ENCODE results near the gene FOXO6. TPM values are rescaled to one million over a fixed set of nuclear protein-coding genes. Genes with fewer than 3 reads are reported as not detected.

The FOXO6 gene
- total RNA-seq, 2 donors from 2014 or later = not detected

- DNase-seq (ENCODE audit: low spot score) (no peak), ATAC-seq (peak; percentile 35 to 36)
- no peak overlapping the region for H3K27ac Mint-ChIP-seq
- peak overlapping the region; percentile 1 for H3K4me3 Mint-ChIP-seq
- peaks cover 14 to 17% of the 10 kb centered on the region in 2 donors for H3K4me1 Mint-ChIP-seq (ENCODE audit: low read depth in 2 of 2)
- peaks cover 12 to 17% of the 10 kb centered on the region in 2 donors for H3K27me3 Mint-ChIP-seq
- H3K36me3 Mint-ChIP-seq = no peaks in the 10 kb centered on the region
- no peaks in the 10 kb centered on the region for H3K9me3 Mint-ChIP-seq
These were observed 34.0 kb downstream of the FOXO6 start for GRCh38 chr1:41394959-41395956.

- Mint-ChIP-seq H3K4me3 (peak overlapping the region; percentile 1), H3K4me1 (ENCODE audit: low read depth in 2 of 2) (peaks cover 14 to 17% of the 10 kb centered on the region in 2 donors), H3K27me3 (peaks cover 12 to 19% of the 10 kb centered on the region in 2 donors), H3K9me3 (no peaks in the 10 kb centered on the region), H3K36me3 (no peaks in the 10 kb centered on the region), H3K27ac (no peak overlapping the region)
- ATAC-seq = no peak
- no peak for DNase-seq (ENCODE audit: low spot score)
These were observed 34.9 kb downstream of the FOXO6 start for GRCh38 chr1:41396084-41396483.

- Mint-ChIP-seq H3K9me3 (no peaks in the 10 kb centered on the region), H3K27me3 (peaks cover 20 to 21% of the 10 kb centered on the region in 2 donors), H3K36me3 (no peaks in the 10 kb centered on the region), H3K27ac (no peak overlapping the region), H3K4me1 (ENCODE audit: low read depth in 2 of 2) (peaks cover 14 to 17% of the 10 kb centered on the region in 2 donors), H3K4me3 (no peak overlapping the region)
- DNase-seq (ENCODE audit: low spot score) = no peak
- ATAC-seq = no peak
These were observed 35.8 kb downstream of the FOXO6 start for GRCh38 chr1:41397020-41397419.

GRCh38 chr1:41397753-41398330, 36.6 kb downstream of the FOXO6 start:
- Mint-ChIP-seq H3K27me3 (peaks cover 21 to 24% of the 10 kb centered on the region in 2 donors), H3K36me3 (no peaks in the 10 kb centered on the region), H3K4me1 (ENCODE audit: low read depth in 2 of 2) (peaks cover 14 to 17% of the 10 kb centered on the region in 2 donors), H3K9me3 (no peaks in the 10 kb centered on the region), H3K27ac (no peak overlapping the region), H3K4me3 (no peak overlapping the region)
- ATAC-seq = no peak
- no peak for DNase-seq (ENCODE audit: low spot score)

GRCh38 chr1:41399145-41399795, 38.0 kb downstream of the FOXO6 start:
- Mint-ChIP-seq H3K4me3 (no peak overlapping the region), H3K4me1 (ENCODE audit: low read depth in 2 of 2) (peaks cover 14% of the 10 kb centered on the region in 2 donors), H3K27ac (no peak overlapping the region), H3K27me3 (peaks cover 24 to 34% of the 10 kb centered on the region in 2 donors), H3K36me3 (no peaks in the 10 kb centered on the region), H3K9me3 (no peaks in the 10 kb centered on the region)
- no peak for DNase-seq (ENCODE audit: low spot score)
- ATAC-seq = no peak

- no peak overlapping the region for H3K27ac Mint-ChIP-seq
- peaks cover 24 to 34% of the 10 kb centered on the region in 2 donors for H3K27me3 Mint-ChIP-seq
- H3K36me3 Mint-ChIP-seq = no peaks in the 10 kb centered on the region
- no peaks in the 10 kb centered on the region for H3K9me3 Mint-ChIP-seq
- DNase-seq (ENCODE audit: low spot score) (no peak), ATAC-seq (no peak)
- no peak overlapping the region for H3K4me3 Mint-ChIP-seq
- peaks cover 12% of the 10 kb centered on the region in 2 donors for H3K4me1 Mint-ChIP-seq (ENCODE audit: low read depth in 2 of 2)
These were observed 39.0 kb downstream of the FOXO6 start for GRCh38 chr1:41400225-41400624.

GRCh38 chr1:41401899-41402298, 40.7 kb downstream of the FOXO6 start:
- H3K4me3 Mint-ChIP-seq = no peak overlapping the region
- H3K27ac Mint-ChIP-seq = no peak overlapping the region
- ATAC-seq (no peak), DNase-seq (ENCODE audit: low spot score) (no peak)
- H3K36me3 Mint-ChIP-seq = no peaks in the 10 kb centered on the region
- H3K4me1 Mint-ChIP-seq (ENCODE audit: low read depth in 2 of 2) = no peaks in the 10 kb centered on the region
- H3K27me3 Mint-ChIP-seq = peaks cover 11 to 22% of the 10 kb centered on the region in 2 donors
- H3K9me3 Mint-ChIP-seq = no peaks in the 10 kb centered on the region

- peaks cover 17 to 36% of the 10 kb centered on the region in 2 donors for H3K27me3 Mint-ChIP-seq
- no peak overlapping the region for H3K27ac Mint-ChIP-seq
- no peaks in the 10 kb centered on the region for H3K4me1 Mint-ChIP-seq (ENCODE audit: low read depth in 2 of 2)
- no peak overlapping the region for H3K4me3 Mint-ChIP-seq
- ATAC-seq = peak in 1 of 2 donors; percentile 35
- no peaks in the 10 kb centered on the region for H3K36me3 Mint-ChIP-seq
- no peaks in the 10 kb centered on the region for H3K9me3 Mint-ChIP-seq
- DNase-seq (ENCODE audit: low spot score) = no peak
These were observed 43.1 kb downstream of the FOXO6 start for GRCh38 chr1:41404308-41404761.

GRCh38 chr1:41407664-41408252, 46.5 kb downstream of the FOXO6 start:
- no peak overlapping the region for H3K27ac Mint-ChIP-seq
- H3K4me1 Mint-ChIP-seq (ENCODE audit: low read depth in 2 of 2) = no peaks in the 10 kb centered on the region
- no peaks in the 10 kb centered on the region for H3K9me3 Mint-ChIP-seq
- peaks cover 26 to 40% of the 10 kb centered on the region in 2 donors for H3K27me3 Mint-ChIP-seq
- no peaks in the 10 kb centered on the region for H3K36me3 Mint-ChIP-seq
- no peak overlapping the region for H3K4me3 Mint-ChIP-seq
- ATAC-seq (no peak), DNase-seq (ENCODE audit: low spot score) (no peak)

GRCh38 chr1:41408691-41409090, 47.5 kb downstream of the FOXO6 start:
- Mint-ChIP-seq H3K36me3 (no peaks in the 10 kb centered on the region), H3K27me3 (peaks cover 20 to 32% of the 10 kb centered on the region in 2 donors), H3K27ac (no peak overlapping the region), H3K9me3 (no peaks in the 10 kb centered on the region), H3K4me1 (ENCODE audit: low read depth in 2 of 2) (no peaks in the 10 kb centered on the region), H3K4me3 (no peak overlapping the region)
- DNase-seq (ENCODE audit: low spot score) (no peak), ATAC-seq (no peak)

- no peaks in the 10 kb centered on the region for H3K9me3 Mint-ChIP-seq
- no peak overlapping the region for H3K4me3 Mint-ChIP-seq
- H3K4me1 Mint-ChIP-seq (ENCODE audit: low read depth in 2 of 2) = no peaks in the 10 kb centered on the region
- no peaks in the 10 kb centered on the region for H3K36me3 Mint-ChIP-seq
- peaks cover 19 to 29% of the 10 kb centered on the region in 2 donors for H3K27me3 Mint-ChIP-seq
- H3K27ac Mint-ChIP-seq = no peak overlapping the region
- ATAC-seq (no peak), DNase-seq (ENCODE audit: low spot score) (no peak)
These were observed 48.6 kb downstream of the FOXO6 start for GRCh38 chr1:41409825-41410224.

- no peak for DNase-seq (ENCODE audit: low spot score)
- ATAC-seq = no peak
- peaks cover 19 to 29% of the 10 kb centered on the region in 2 donors for H3K27me3 Mint-ChIP-seq
- H3K27ac Mint-ChIP-seq = no peak overlapping the region
- H3K4me1 Mint-ChIP-seq (ENCODE audit: low read depth in 2 of 2) = no peaks in the 10 kb centered on the region
- no peak overlapping the region for H3K4me3 Mint-ChIP-seq
- H3K9me3 Mint-ChIP-seq = no peaks in the 10 kb centered on the region
- no peaks in the 10 kb centered on the region for H3K36me3 Mint-ChIP-seq
These were observed 49.2 kb downstream of the FOXO6 start for GRCh38 chr1:41410462-41410861.

- ATAC-seq (no peak), DNase-seq (ENCODE audit: low spot score) (no peak)
- no peak overlapping the region for H3K4me3 Mint-ChIP-seq
- H3K4me1 Mint-ChIP-seq (ENCODE audit: low read depth in 2 of 2) = no peaks in the 10 kb centered on the region
- H3K9me3 Mint-ChIP-seq = no peaks in the 10 kb centered on the region
- H3K27ac Mint-ChIP-seq = no peak overlapping the region
- no peaks in the 10 kb centered on the region for H3K36me3 Mint-ChIP-seq
- H3K27me3 Mint-ChIP-seq = peaks cover 19 to 29% of the 10 kb centered on the region in 2 donors
These were observed 50.0 kb downstream of the FOXO6 start for GRCh38 chr1:41411229-41411628.

All from natural killer cell treated with Interleukin-12 subunit alpha and Interleukin-12 subunit beta and Interleukin-15 and Interleukin-18, amount 100 ng/mL, for 72 hours (primary cell).